Measurements from ENCODE around the gene MYZAP.

The MYZAP gene

DNA sequence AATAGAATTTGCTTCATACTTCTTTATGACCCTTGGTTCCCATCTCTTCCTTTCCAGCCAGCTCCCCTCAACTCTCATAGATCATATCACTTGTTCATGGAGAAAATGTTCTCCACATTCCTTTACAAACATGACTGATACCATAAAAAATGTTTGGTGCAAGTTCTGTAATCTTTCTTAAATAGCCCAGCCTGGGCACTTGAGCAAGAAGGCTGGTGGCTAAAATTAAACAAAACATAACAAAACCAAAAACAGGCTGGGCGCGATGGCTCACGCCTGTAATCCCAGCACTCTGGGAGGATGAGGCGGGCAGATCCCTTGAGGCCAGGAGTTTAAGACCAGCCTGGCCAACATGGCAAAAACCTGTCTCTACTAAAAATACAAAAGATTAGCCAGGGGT is 105.9 kb downstream of the MYZAP start:
- DNase-seq: peak; percentile 82

GRCh38 chr15:57698243-57698642 is 106.5 kb downstream of the MYZAP start:
- no peak for DNase-seq

- DNase-seq: no peak
These were observed 107.3 kb downstream of the MYZAP start for GRCh38 chr15:57698991-57699390.

DNA sequence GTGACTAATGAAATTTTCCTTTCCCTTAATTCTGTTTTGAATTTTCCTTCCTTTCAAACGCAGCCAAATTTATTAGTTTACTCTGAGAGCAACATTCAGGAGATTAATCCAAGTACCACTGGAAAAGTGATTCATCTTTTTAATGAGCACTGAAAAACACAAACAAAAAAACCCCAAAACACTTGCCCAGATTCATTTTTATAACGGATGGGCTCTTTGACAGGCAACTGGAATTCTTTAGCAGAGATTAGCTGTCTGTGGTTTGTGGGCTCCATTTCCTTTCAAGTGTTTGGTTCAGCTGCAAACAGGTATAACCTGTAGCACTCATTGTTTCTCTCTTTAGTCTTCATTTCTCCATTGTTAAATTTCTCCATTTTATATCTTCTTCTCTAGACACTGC is 111.7 kb downstream of the MYZAP start:
- no peak for DNase-seq

GRCh38 chr15:57704441-57704840 is 112.7 kb downstream of the MYZAP start:
- no peak for DNase-seq

GRCh38 chr15:57705746-57706404 is 114.2 kb downstream of the MYZAP start:
- no peak for DNase-seq

DNA sequence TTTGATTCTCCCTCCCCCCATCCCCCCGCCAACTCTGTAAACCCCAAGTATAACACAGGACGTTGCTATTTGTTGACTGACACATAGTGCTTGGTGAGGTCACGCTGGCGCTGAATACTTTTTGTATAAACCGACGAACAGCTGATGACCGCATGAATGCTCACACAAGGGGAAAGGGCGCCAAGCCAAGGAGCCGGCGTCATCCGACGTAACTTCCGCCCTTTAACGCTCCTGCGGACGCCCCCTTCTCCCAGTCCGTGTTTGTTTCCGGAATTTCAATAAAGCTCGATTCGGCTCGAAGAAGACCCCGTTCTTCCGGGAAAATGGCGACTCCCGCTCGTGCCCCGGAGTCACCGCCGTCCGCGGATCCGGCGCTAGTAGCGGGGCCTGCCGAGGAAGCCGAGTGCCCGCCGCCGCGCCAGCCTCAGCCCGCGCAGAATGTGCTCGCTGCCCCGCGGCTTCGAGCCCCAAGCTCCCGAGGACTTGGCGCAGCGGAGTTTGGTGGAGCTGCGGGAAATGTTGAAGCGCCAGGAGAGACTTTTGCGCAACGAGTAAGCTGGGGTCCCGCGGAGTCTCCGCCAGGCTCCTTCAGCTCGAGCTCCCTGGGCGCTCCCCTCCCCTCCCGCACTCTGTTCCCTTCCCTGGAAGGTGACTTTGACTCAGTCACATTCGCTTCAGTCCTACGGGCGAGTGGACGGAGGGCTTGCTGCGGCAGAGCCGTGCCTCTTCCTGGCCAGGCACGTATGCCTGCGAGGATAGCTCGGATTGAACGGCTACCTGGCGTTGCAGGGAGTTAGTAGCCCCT is 114.9 kb downstream of the MYZAP start, which contains the start of gene POLR2M:
POLR2M (plus strand) TSS at position 310 of the 805 bp plus-strand sequence; CDS start at position 439, 129 bp downstream.
- DNase-seq: peak; percentile 98

- DNase-seq: peak; percentile 43
These were observed 116.3 kb downstream of the MYZAP start for GRCh38 chr15:57708047-57708446.

GRCh38 chr15:57718309-57718708 is 126.6 kb downstream of the MYZAP start:
- no peak for DNase-seq

DNA sequence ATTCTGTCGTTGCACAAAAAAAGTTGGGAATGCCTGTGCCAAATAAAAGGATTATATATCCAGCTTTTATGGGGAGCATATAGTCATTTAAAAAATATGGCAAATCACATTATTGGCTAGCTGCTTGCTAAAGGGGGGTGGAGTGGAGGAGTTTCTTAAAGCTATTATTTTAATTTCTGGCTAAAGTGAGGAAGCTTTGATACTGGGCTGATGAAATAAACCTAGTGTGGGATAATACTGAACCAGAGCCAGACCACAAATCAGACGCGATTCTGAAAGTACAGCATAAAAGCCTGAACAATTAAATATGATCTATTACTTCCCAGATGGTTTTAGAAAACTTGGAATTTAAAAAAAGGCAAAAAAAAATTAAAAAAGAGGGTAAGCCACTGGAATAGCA is 129.2 kb downstream of the MYZAP start:
- DNase-seq: no peak

DNA sequence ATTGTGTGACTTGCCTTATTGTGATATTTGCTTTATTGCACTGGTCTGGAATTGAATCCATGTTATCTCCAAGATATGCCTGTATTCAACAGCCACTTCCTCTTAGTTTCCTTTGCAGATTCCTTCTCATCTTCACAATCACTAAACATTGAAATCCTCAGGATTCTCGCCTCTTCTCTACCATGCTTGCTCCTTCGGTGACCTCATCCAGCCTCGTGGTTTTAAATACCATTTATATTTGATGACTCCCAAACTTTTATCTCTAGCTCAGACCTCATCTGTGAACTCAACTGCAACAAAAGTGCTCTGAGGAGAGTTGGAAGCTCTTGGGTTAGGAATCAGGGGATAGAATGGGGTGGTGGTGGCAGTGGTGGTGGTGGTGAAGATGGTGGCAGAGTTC is 134.7 kb downstream of the MYZAP start:
- DNase-seq: peak; percentile 67

DNA sequence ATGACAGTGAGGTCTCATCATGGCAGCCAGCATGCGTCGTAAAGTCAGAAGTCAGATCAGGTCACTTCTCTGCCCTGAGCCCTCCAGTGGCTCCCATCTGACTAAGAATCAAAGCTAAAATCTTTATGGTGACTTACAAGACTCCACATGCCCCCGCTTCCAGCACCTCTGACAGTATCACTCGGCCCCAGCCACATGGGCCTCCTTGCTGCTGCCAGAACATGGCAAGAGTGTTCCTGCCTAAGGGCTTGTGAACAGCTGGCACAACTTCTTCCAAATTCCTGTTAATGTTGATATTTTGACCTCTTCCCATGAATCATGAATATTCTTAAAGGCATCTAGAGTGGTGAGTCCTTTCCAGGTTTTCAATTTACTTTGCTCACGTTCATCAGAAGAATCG is 135.3 kb downstream of the MYZAP start:
- DNase-seq: peak; percentile 26

- DNase-seq: no peak
These were observed 136.7 kb downstream of the MYZAP start for GRCh38 chr15:57728436-57728835.

GRCh38 chr15:57730876-57731275 is 139.2 kb downstream of the MYZAP start:
- no peak for DNase-seq

DNA sequence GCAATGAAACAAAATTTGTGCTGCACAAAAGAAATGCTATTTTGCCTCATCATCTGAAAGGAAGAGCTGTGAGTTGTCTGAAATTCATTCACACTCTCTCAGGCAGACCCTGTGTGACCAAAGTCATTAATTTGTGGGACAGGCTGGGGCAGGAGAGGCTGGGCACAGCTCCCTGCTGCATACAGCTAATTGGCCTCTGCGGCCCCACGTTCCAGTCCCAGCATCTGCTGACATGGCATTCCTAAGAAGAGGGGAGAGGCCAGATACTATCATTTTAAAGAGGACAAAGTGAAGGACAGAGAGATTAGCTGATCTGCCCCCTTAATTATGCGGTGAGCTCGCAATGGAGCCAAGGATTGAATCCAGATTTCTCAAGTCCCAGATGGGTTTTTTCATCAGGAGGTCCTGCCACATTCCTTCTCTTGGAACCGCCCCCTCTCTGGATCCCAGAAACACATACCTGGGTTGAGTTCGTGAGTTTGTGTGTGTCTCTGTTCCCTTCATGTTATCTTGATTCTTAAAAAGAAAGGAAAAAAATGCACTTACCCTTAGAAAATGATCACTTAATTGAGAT is 139.9 kb downstream of the MYZAP start:
- no peak for DNase-seq

GRCh38 chr15:57732526-57733331 is 141.0 kb downstream of the MYZAP start:
- peak; percentile 59 for DNase-seq

GRCh38 chr15:57734860-57735259 is 143.2 kb downstream of the MYZAP start:
- peak; percentile 12 for DNase-seq
